AG04450 (cell line): ENCODE data around the gene SLC22A14. TPM values are rescaled to one million over a fixed set of nuclear protein-coding genes. Genes with fewer than 3 reads are reported as not detected.

Experiments
- CTCF ChIA-PET: fragments of 300-600, 350-600 bp; formaldehyde crosslinking; extraction: SDS; loops from one replicate; lab custom pipeline; 2022; ENCODE audit warnings: antibody characterized with exemption, inconsistent platforms; lab: Charles Lee
- POLR2A ChIA-PET: fragments of 350-600 bp; formaldehyde crosslinking; extraction: SDS; loops from one replicate; lab custom pipeline; 2021; ENCODE audit warnings: antibody characterized with exemption, inconsistent platforms; lab: Yijun Ruan, JAX
- DNase-seq: peaks from one replicate; pipeline ENCODE4 v3.0.0-alpha.2; 2011; ENCODE audit warnings: low read depth, low spot score
- H3K27ac ChIP-seq: one replicate; pipeline ENCODE4 v1.5.1; 2012; ENCODE audit warnings: low read depth, low read length, control low read depth
- H3K27me3 ChIP-seq: one replicate; pipeline ENCODE4 v1.6.0; 2012; ENCODE audit warnings: low read length; ENCODE audit not compliant: control insufficient read depth, insufficient read depth
- H3K4me3 ChIP-seq: 2 replicates; pipeline ENCODE4 v1.5.1; 2011; ENCODE audit warnings: mild to moderate bottlenecking, low read depth, low read length, control low read depth
- H3K9me3 ChIP-seq: 2 replicates; pipeline ENCODE4 v1.5.1; 2012; ENCODE audit warnings: low read length; ENCODE audit not compliant: control insufficient read depth, insufficient read depth
- CTCF ChIP-seq: IDR thresholded peaks from 2 replicates; pipeline ENCODE4 v1.5.1; 2011; ENCODE audit warnings: low read depth, low read length, control low read depth, inconsistent platforms
- polyA plus RNA-seq: library from polyadenylated mRNA; depleted of rRNA; stranded (reverse); fragments of >200 nt; gene quantifications from 2 replicates; pipeline ENCODE4 v1.2.3, GENCODE V29; 2011

Gene SLC22A14
- polyA plus RNA-seq, 1 experiment, result not detected

- no peak for DNase-seq
- Histone ChIP-seq H3K4me3 (no peak overlapping the region), H3K27ac (no peak overlapping the region), H3K27me3 (no peaks in the 10 kb centered on the region), H3K9me3 (no peaks in the 10 kb centered on the region)
- ChIA-PET POLR2A (no interaction called here), CTCF (interaction anchor here (0.8 to 2.5 kb wide), 3 partner anchors 9 to 297 kb away, joined by 4 to 17 read pairs (median 5); partner anchors contain the start of gene XYLB)
- no peak for TF ChIP-seq CTCF
Measured at GRCh38 chr3:38354588-38355330, 72.7 kb downstream of the SLC22A14 start.

- DNase-seq, result no peak
- ChIA-PET CTCF (interaction anchor here (0.5 to 1.7 kb wide), 3 partner anchors 12 to 138 kb away, joined by 5 to 10 read pairs (median 10); partner anchors contain the start of gene XYLB), POLR2A (no interaction called here)
- H3K27me3 ChIP-seq, result no peaks in the 10 kb centered on the region
- H3K4me3 ChIP-seq, result no peak overlapping the region
- no peak for TF ChIP-seq CTCF
- no peaks in the 10 kb centered on the region for H3K9me3 ChIP-seq
- H3K27ac ChIP-seq, result no peak overlapping the region
Measured at GRCh38 chr3:38359038-38359437, 76.9 kb downstream of the SLC22A14 start.

- Histone ChIP-seq H3K27ac (no peak overlapping the region), H3K27me3 (no peaks in the 10 kb centered on the region), H3K4me3 (no peak overlapping the region), H3K9me3 (no peaks in the 10 kb centered on the region)
- ChIA-PET CTCF (interaction anchor here (1.0 kb wide), 1 partner anchor 13 kb away, joined by 6 read pairs; the partner anchor contains the start of gene XYLB), POLR2A (no interaction called here)
- no peak for TF ChIP-seq CTCF
- no peak for DNase-seq
Measured at GRCh38 chr3:38360345-38360744, 78.3 kb downstream of the SLC22A14 start.

GRCh38 chr3:38361496-38361895 is 79.4 kb downstream of the SLC22A14 start:
- Histone ChIP-seq H3K27me3 (no peaks in the 10 kb centered on the region), H3K27ac (no peak overlapping the region), H3K9me3 (no peaks in the 10 kb centered on the region), H3K4me3 (no peak overlapping the region)
- POLR2A ChIA-PET, result no interaction called here
- TF ChIP-seq CTCF, result no peak
- CTCF ChIA-PET, result interaction anchor here (1.0 kb wide), 1 partner anchor 15 kb away, joined by 6 read pairs; the partner anchor contains the start of gene XYLB
- DNase-seq, result no peak

- H3K9me3 ChIP-seq, result no peaks in the 10 kb centered on the region
- ChIA-PET POLR2A (no interaction called here), CTCF (interaction anchor here (0.6 kb wide), 1 partner anchor 883 kb away, joined by 4 read pairs; no protein-coding TSS in a partner anchor)
- H3K4me3 ChIP-seq, result no peak overlapping the region
- no peak for DNase-seq
- H3K27me3 ChIP-seq, result no peaks in the 10 kb centered on the region
- no peak for TF ChIP-seq CTCF
- no peak overlapping the region for H3K27ac ChIP-seq
Measured at GRCh38 chr3:38362825-38363224, 80.7 kb downstream of the SLC22A14 start.
